ENCODE data around the gene SUGT1. TPM values are rescaled to one million over a fixed set of nuclear protein-coding genes. Genes with fewer than 3 reads are reported as not detected.

The SUGT1 gene
- total RNA-seq, 1 experiment from 2014 or later = 43.2 TPM

DNA sequence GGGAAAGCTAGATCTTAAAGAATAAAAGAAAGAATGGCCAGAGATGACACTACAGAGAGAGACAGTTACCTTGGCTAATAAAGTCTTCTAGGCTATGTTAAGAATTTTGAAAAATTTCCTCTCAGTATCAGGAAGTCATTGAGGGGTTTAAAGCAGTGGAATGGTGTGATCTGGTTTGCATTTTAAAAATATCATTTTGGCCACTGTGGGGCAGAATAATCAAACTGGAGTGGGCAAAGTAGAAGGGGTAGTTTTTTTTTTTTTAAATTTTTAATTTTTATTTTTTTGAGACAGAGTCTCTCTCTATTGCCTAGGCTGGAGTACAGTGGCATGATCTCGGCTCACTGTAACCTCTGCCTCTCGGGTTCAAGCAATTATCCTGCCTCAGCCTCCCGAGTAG, 91.4 kb downstream of the SUGT1 start:
- Histone ChIP-seq H3K36me3 (ENCODE audit: control insufficient read depth, insufficient read depth, low read length) (no peaks in the 10 kb centered on the region), H3K27ac (ENCODE audit: low read length) (no peak overlapping the region), H3K4me1 (ENCODE audit: control insufficient read depth, insufficient read depth, low read length) (no peaks in the 10 kb centered on the region), H3K4me3 (ENCODE audit: low read depth in 2 of 2, low read length in 2 of 2) (no peak overlapping the region), H3K9me3 (ENCODE audit: control insufficient read depth, insufficient read depth, low read depth, low read length) (no peaks in the 10 kb centered on the region), H3K27me3 (ENCODE audit: control insufficient read depth, insufficient read depth, low read length) (no peaks in the 10 kb centered on the region)
- ATAC-seq (no peak), DNase-seq (ENCODE audit: low read depth, low spot score) (no peak)
- ChIA-PET CTCF (no interaction called here), POLR2A (no interaction called here)
- no TSS peak for BruUV-seq (replicated peaks)
- no peak for TF ChIP-seq TCF7L2 (IDR thresholded peaks at IDR 0.05; ENCODE audit: low read depth, low read length)
- TF ChIP-seq POLR2AphosphoS5 (IDR thresholded peaks at IDR 0.05; ENCODE audit: low read depth, low read length) = no peak
- TF ChIP-seq, protein P1, sequence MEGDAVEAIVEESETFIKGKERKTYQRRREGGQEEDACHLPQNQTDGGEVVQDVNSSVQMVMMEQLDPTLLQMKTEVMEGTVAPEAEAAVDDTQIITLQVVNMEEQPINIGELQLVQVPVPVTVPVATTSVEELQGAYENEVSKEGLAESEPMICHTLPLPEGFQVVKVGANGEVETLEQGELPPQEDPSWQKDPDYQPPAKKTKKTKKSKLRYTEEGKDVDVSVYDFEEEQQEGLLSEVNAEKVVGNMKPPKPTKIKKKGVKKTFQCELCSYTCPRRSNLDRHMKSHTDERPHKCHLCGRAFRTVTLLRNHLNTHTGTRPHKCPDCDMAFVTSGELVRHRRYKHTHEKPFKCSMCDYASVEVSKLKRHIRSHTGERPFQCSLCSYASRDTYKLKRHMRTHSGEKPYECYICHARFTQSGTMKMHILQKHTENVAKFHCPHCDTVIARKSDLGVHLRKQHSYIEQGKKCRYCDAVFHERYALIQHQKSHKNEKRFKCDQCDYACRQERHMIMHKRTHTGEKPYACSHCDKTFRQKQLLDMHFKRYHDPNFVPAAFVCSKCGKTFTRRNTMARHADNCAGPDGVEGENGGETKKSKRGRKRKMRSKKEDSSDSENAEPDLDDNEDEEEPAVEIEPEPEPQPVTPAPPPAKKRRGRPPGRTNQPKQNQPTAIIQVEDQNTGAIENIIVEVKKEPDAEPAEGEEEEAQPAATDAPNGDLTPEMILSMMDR (IDR thresholded peaks at IDR 0.05) = peak; percentile 26; the same call in 1 of the 2 replicates
- TF ChIP-seq, protein P2, sequence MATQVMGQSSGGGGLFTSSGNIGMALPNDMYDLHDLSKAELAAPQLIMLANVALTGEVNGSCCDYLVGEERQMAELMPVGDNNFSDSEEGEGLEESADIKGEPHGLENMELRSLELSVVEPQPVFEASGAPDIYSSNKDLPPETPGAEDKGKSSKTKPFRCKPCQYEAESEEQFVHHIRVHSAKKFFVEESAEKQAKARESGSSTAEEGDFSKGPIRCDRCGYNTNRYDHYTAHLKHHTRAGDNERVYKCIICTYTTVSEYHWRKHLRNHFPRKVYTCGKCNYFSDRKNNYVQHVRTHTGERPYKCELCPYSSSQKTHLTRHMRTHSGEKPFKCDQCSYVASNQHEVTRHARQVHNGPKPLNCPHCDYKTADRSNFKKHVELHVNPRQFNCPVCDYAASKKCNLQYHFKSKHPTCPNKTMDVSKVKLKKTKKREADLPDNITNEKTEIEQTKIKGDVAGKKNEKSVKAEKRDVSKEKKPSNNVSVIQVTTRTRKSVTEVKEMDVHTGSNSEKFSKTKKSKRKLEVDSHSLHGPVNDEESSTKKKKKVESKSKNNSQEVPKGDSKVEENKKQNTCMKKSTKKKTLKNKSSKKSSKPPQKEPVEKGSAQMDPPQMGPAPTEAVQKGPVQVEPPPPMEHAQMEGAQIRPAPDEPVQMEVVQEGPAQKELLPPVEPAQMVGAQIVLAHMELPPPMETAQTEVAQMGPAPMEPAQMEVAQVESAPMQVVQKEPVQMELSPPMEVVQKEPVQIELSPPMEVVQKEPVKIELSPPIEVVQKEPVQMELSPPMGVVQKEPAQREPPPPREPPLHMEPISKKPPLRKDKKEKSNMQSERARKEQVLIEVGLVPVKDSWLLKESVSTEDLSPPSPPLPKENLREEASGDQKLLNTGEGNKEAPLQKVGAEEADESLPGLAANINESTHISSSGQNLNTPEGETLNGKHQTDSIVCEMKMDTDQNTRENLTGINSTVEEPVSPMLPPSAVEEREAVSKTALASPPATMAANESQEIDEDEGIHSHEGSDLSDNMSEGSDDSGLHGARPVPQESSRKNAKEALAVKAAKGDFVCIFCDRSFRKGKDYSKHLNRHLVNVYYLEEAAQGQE (IDR thresholded peaks at IDR 0.05; ENCODE audit: insufficient read depth in 1 of 2, low read depth in 2 of 2, low read length in 1 of 2) = no peak
- no peak for TF ChIP-seq SIN3A (IDR thresholded peaks at IDR 0.05; ENCODE audit: borderline replicate concordance, insufficient read depth, low read depth, low read length)
- in situ Hi-C loops (cut with HindIII; ENCODE audit: low pct_unique_long_range_greater_than_20kb, low sequenced_read_pairs) (no loop called here), intact Hi-C loops (cut with micrococcal nuclease; ENCODE audit: unreplicated experiment) (no loop called here)

DNA sequence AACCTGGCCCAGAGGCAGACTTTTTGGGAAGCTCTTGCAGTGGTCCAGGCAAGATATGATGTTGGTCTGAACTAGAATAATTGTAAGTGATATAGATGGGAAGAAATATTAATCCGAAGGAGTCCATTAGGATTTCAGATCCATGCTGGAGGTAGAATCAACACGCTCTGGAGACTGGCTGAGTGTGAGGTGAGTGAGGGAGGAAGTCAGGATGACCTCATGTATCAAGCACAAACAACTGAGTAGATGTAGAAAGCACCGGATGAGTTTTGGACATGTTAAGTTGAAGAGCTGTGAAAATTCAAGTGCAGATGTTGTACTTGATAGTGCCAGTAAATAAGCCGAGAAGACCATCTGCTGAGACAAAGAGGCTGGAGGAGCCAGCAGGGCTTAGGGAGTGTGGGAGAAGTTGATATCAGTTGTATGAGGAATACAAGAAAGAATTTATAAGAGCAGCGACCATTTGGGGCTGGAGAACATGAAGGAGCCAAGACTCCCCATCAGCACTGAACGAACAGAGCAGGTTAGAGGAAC, 92.3 kb downstream of the SUGT1 start:
- Histone ChIP-seq H3K27ac (ENCODE audit: low read length) (no peak overlapping the region), H3K27me3 (ENCODE audit: control insufficient read depth, insufficient read depth, low read length) (no peaks in the 10 kb centered on the region), H3K36me3 (ENCODE audit: control insufficient read depth, insufficient read depth, low read length) (no peaks in the 10 kb centered on the region), H3K4me3 (ENCODE audit: low read depth in 2 of 2, low read length in 2 of 2) (no peak overlapping the region), H3K4me1 (ENCODE audit: control insufficient read depth, insufficient read depth, low read length) (no peaks in the 10 kb centered on the region), H3K9me3 (ENCODE audit: control insufficient read depth, insufficient read depth, low read depth, low read length) (no peaks in the 10 kb centered on the region)
- POLR2A ChIA-PET = no interaction called here
- no peak for ATAC-seq
- CTCF ChIA-PET = no interaction called here
- intact Hi-C loops (cut with micrococcal nuclease; ENCODE audit: unreplicated experiment) (no loop called here), in situ Hi-C loops (cut with HindIII; ENCODE audit: low pct_unique_long_range_greater_than_20kb, low sequenced_read_pairs) (no loop called here)
- no peak for DNase-seq (ENCODE audit: low read depth, low spot score)
- TF ChIP-seq, protein P1 (IDR thresholded peaks at IDR 0.05) = no peak
- no peak for TF ChIP-seq SIN3A (IDR thresholded peaks at IDR 0.05; ENCODE audit: borderline replicate concordance, insufficient read depth, low read depth, low read length)
- TF ChIP-seq, protein P2 (IDR thresholded peaks at IDR 0.05; ENCODE audit: insufficient read depth in 1 of 2, low read depth in 2 of 2, low read length in 1 of 2) = no peak
- no peak for TF ChIP-seq POLR2AphosphoS5 (IDR thresholded peaks at IDR 0.05; ENCODE audit: low read depth, low read length)
- no peak for TF ChIP-seq TCF7L2 (IDR thresholded peaks at IDR 0.05; ENCODE audit: low read depth, low read length)
- BruUV-seq (replicated peaks) = no TSS peak
